GM19397 (cell line): ENCODE measurements around the gene SEMA5B.

Experiments
- ATAC-seq: cut with Tn5 transposase; IDR thresholded peaks from one replicate; pipeline ENCODE4 v1.9.1; 2021; ENCODE audit warnings: mild to moderate bottlenecking, moderate library complexity; ENCODE audit not compliant: unreplicated experiment

Gene SEMA5B

GRCh38 chr3:122903171-122903570 lies 124.4 kb downstream of the SEMA5B start:
- no peak for ATAC-seq

- no peak for ATAC-seq
Measured at GRCh38 chr3:122902326-122902725, 125.2 kb downstream of the SEMA5B start.

- no peak for ATAC-seq
Measured at GRCh38 chr3:122898298-122898697, 129.3 kb downstream of the SEMA5B start.

- ATAC-seq: no peak
Measured at GRCh38 chr3:122893754-122894668, 133.6 kb downstream of the SEMA5B start.

- ATAC-seq: no peak
Measured at GRCh38 chr3:122893282-122893681, 134.3 kb downstream of the SEMA5B start.

DNA sequence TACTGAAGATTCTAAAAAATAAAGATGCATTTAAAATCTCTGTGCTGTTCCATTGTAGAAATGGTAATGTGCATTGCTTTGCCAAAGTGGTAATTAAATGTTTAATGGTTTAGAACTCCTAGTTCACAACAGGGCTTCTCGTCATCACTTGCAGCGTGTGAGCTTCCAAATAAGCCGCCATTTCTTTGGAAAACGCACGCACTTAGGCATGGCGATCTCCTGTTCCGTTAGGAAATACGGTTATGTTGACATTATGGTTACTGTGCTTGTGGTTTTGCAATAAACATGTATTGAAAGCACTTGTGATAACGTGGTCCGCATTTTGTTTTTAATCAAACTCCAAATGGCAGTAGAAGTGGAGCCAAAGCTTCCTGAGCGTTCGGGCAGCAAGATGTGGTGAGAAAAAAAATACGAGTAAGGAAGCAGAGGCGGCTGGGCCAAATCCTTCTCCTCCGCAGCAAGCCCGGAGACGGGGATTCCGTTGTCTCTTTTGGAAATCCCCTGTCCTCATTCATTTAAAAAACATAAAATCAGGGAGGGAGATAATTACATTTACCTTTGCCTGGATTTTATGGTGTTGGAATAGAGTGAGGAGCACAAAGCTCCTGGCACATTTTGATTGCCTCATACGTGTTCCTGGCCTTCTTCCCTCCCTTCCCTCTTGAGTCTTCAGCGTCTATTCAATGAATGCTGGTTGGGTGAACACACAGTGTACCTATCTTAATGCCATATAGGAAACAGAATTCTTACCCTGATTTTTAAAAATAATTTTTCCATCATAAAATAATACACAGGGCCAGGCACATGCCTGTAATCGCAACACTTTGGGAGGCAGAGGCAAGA lies 135.2 kb downstream of the SEMA5B start:
- ATAC-seq: no peak

- ATAC-seq: no peak
Measured at GRCh38 chr3:122890720-122891220, 136.8 kb downstream of the SEMA5B start.

DNA sequence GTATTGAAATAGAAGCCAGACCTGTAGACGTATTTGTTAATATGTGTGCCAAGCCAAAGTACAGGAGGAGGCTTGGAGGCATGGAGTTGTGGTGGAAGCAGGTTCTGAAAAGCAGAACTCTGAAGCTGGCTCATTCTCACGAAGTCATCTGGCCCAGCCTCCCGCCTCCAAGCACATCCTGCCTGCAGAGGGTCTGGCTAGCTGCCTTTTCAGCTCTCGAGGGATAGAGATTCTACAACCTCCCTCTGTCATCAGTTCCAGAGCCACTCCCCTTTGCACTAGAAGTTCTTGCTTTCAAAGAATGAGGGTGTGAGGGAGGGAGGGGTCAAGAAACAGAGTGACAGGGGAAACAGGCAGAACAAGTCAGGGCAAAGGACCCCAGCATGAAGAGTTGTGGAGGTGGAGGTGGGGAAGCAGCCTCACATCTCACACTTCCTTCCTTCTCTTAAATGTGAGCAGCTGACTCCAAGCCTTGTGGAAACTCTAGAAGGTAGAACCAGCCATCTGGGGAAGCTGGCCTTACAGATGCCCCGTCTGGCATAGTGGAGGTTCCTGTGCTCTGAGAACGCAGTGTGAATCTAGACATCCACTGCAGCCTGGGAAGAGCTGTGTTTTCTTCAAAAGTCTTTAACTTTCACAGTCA lies 137.4 kb downstream of the SEMA5B start:
- no peak for ATAC-seq

DNA sequence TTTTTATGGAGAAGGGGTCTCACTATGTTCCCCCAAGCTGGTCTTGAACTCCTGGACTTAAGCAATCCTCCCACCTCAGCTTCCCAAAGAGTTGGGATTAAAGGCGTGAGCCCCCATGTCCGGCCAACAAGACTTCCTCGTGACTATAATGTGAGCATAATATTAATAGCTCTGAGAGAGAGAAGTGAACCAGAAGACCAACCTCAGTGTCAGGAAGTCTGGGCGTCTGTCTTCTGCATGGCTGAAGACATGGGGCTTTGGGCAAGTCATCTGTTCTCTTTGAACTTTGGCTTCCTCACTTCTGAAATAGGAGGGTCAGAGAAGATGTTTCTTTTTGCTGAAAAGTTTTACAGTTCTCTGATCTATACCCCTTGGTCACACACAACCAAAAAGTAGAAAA lies 140.6 kb downstream of the SEMA5B start:
- ATAC-seq: no peak

GRCh38 chr3:122886251-122886650 lies 141.3 kb downstream of the SEMA5B start:
- no peak for ATAC-seq

DNA sequence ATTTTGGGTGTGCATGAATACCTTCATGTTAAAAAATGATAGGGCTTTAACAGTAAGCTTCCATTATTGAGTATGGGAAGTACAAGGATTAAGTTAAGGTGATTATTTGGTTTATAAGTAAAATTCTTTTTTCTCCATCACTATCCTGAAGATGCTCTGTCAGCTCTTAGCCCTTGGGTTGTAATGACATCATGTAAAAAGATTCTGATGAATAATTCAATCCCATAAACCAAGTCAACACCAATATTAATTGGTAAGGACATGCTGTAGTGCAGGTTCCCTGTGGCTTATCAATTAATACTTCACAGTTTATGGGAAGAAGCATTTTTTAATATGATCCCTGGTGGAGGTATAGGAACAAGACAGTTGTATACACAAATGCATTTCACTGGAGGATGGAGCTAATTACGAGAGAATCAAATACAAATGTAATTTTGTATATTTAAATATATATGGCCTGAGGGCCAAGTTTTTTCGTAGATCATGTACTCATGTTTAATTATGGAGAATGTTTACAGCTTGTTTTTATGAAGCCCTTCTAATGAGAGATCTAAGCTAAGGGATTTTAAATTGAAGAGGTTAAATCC lies 145.1 kb downstream of the SEMA5B start:
- no peak for ATAC-seq

GRCh38 chr3:122880624-122881023 lies 146.9 kb downstream of the SEMA5B start:
- ATAC-seq: no peak

DNA sequence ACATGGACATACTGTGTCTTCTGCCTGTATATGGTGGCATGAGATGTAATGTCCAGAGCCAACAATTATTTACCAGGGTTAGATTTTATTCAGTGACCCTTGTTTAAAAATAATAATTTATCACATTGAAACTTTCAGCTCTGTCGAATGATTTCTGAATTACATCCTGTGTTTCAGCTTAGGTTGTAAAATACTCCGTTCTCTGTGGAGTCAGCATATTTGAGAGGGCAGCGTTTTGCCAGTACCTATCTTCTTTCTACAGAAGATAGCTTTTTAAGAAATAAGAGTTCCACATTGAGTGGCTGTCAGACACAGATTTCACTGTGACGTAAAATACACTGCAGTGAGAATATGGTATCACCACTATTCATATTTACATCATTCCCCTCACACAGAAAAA lies 147.4 kb downstream of the SEMA5B start:
- no peak for ATAC-seq

GRCh38 chr3:122875547-122876127 lies 151.9 kb downstream of the SEMA5B start:
- no peak for ATAC-seq

DNA sequence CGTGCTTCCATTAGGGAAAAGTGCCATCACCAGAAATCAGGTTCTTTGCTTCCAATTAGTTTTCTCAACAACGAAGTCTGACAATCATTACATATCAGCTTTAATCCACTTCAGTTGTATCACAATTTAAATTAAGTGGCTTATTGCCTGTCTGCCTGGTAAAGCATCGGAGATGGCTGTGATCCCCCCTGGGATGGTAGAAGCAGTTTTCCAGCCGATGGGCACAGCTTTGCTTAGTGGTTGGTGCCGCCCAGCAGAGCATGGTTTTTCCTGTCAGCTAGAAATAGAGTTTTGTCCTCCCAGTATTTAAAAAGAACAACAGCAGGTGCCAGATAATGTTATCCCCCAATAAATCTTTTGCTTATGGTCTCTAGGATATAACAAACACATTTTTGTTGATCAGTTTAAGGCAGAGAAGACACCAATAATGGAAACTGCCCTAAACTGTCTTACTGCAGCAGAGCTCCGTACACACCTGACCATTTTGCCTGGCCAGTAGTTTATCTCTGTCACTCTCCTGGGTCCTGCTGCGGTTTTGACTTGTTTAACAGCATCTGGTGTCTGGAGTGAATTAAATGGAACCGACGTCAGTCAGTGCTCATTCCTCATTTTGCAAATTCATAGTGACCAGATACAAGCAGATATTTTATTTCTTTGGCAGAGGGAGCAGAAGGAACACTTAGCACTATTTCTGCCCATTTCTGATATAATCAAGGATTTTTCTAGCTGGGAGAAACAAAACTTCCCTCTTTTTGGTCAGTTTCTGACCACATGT lies 153.6 kb downstream of the SEMA5B start:
- ATAC-seq: no peak

GRCh38 chr3:122868322-122868721 lies 159.2 kb downstream of the SEMA5B start:
- ATAC-seq: no peak

- ATAC-seq: no peak
Measured at GRCh38 chr3:122864498-122864897, 163.1 kb downstream of the SEMA5B start.

- ATAC-seq: no peak
Measured at GRCh38 chr3:122862381-122862780, 165.2 kb downstream of the SEMA5B start.
